ENCODE data around the gene TNNI2.
"Not testable (repeated sequence)": the region's sequence is repeated elsewhere in the genome, so short reads cannot be mapped to it uniquely, and the experiment has no call there.

TNNI2 gene

GRCh38 chr11:1862588-1863351 is 24.0 kb downstream of the TNNI2 start:
- DNase-seq (ENCODE audit: low spot score): no peak

DNA sequence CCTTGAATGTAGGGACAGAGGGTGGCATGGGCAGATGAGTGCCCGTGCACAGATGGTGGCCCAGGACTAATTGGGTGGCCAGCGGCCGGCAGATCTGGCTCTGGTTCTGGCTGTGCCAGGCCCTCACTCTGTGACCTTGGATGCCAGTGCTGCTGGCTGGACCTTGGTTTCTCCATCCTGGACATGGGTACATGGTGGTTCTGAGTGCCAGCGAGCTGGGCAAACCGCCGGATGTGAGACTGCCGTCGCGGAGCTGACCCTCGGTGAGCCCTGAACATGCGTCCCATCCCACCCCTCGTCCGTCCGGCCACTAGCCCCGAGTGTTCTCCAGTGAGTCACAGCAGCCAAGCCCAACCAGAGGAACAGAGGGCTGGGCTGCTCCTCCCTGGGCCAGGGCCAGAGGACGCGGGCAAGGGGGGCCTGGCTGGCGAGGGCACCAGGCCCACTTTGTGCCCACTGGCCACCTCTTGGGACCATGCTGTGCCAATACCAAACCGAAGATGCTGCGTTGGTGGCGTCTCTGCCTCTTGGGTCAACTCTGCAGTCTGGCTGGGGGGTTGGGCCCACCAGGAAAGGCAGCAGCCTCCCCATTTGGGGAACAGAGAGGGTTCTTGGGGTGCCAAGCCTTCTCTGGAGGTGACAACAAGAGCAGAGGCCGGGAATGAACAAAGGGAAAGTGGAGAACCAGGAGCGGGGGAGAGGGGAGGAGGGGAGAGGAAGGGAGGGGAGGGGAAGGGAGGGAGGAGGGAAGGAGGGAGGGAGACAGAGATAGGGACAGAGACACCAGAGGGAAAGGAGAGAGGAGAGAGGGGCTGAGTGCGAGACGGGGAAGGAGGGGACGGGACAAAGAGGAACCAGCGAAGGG is 24.8 kb downstream of the TNNI2 start:
- no peak for DNase-seq (ENCODE audit: low spot score)

GRCh38 chr11:1864231-1864630 is 25.4 kb downstream of the TNNI2 start:
- DNase-seq (ENCODE audit: low spot score): no peak

GRCh38 chr11:1864831-1865665 is 26.3 kb downstream of the TNNI2 start:
- DNase-seq (ENCODE audit: low spot score): no peak

- no peak for DNase-seq (ENCODE audit: low spot score)
These were observed 27.4 kb downstream of the TNNI2 start for GRCh38 chr11:1866226-1866625.

DNA sequence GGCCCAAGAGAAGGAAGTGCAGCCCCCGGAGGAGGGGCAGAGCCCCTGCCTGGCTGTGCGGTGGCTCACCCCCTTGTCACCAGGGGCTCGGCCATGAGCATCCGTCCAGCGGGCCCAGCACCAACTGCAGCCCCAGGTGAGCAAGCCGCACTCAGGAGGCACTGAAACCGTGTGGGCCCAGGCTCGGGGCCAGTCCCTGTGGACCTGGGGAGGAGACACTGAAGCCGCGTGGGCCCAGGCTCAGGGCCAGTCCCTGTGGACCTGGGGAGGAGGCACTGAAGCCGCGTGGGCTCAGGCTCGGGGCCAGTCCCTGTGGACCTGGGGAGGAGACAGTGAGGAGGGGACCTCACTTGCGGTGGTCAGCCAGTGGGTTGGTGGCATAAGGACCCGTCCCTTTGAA is 28.0 kb downstream of the TNNI2 start:
- DNase-seq (ENCODE audit: low spot score): no peak

- DNase-seq (ENCODE audit: low spot score): no peak
These were observed 28.6 kb downstream of the TNNI2 start for GRCh38 chr11:1867381-1867780.

GRCh38 chr11:1868056-1868635 is 29.4 kb downstream of the TNNI2 start:
- no peak for DNase-seq (ENCODE audit: low spot score)

DNA sequence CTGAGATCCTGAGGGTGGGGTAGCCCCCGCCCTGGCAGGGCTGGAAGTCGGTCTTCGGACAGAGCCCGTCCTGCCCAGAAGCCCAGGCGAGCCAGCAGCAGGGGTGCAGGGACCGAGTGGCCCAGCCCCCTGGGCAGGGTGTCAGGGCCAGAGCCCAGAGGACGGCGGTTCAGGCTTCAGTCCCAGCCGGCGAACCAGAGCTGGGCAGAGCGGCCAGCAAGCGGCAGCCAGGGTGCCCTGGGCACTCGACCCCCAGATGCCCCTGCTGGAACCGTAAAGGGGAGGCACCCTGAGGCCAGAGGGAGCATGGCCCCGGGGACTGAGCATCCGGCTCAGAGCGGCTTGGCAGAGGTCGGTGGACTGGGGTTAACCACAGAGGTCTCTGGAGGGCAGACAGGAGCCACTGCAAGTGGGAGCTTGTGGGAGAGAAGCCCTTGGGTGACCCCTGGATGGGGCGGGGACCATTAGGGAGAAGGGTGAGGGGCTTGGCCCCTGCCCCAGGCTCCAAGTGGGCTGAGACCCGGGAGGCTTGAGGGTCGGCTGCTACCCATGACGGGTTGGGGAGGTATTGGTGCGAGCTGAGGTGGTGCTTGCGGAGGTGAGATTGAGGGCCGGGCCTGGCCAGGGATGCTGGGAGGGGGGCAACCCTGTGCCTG is 30.0 kb downstream of the TNNI2 start:
- DNase-seq (ENCODE audit: low spot score): no peak

DNA sequence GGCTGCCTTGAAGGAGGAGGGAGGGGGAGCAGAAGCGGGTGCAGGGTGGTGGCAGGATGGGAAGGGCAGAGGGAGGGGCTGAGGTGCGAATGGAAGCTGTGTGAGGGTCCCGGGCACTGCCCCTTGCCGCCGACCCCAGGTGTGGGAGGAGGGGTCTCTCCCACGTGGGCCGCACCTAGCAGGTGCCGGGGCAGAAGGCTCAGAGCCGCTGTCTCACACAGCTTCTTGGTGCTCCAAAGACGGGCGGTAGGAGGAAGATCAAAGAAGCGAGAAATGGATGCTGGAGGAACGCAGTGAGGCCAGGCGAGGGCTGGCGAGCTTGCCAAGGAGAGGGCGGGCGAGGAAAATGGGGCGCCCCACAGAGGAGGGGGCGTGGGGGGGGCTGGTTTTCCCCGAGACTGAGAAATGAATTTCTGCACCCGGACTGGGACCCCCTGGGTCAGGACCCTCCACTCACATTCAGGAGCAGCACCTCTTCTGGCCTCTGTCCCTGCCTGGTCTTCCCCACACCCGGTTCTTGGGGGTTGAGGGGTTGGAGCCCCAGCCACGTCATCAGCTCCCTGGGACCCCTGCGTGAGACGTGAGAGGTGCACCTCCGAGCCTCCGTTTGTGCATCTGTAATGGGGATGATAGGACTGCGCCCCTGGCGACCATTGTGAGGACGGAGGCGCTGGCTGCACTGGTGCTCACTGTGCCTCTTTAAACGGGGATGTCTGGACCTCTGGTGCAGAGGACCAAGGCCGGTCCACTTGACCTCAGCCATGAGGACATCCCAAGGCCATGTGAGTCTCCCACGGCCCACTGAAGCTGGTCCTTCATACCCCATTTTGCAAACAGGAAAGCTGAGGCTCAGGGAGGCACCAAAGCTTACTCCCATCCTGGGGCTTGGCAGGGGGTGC is 30.9 kb downstream of the TNNI2 start:
- no peak for DNase-seq (ENCODE audit: low spot score)

DNA sequence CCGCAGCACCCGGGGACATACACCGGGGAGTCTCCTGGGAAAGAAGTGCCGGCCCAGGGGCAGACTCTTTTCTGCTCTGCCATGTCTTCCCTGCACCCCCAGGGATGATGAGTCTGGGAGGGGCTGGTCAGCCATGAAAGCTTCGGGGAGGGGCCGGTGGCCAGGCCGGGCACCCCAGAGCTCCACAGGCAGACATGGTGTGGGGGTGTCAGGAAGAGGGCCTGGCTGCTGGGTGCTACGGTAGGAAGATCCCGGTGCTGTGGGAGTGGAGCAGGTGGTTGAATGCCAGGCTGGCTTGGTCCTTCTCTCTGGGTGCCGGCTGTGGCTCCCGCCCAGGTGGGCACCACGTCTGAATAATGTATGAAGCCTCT is 31.5 kb downstream of the TNNI2 start:
- DNase-seq (ENCODE audit: low spot score): no peak

DNA sequence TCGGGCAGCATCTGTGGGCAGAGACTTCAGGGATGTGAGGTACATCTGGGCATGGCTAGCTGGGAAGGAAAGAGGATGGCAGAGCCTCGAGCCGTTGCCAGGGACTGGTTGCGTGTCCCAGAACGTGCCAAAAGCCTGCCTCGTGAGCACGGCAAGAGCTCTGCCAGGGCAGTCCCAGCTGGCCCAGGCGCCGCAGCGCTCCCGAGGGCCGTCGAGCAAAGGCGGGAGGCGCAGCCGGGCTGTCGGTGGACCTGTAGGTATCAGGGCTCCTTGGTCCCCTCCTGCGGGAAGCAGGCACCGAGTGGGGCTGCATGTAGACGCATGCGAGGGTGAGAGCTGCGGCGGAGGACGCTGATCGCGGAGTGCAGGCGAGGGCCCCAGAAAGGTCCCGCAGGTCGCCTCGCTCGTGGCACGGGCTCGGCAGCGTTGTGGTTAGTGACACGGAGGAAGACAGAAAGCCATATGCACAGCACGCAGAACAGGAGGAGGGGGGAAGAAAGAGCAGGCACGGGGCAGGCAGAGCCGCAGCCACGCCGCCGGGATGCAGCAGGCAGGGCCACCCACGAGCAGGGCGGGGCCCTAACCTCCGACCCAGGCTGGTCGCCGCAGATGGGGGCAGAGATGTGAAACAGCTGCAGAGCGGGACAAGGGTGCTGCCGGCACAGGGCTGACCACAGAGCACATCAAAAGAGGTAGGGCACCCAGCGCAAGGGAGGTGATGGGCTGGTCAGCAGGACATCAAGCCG is 32.1 kb downstream of the TNNI2 start:
- DNase-seq (ENCODE audit: low spot score): no peak

DNA sequence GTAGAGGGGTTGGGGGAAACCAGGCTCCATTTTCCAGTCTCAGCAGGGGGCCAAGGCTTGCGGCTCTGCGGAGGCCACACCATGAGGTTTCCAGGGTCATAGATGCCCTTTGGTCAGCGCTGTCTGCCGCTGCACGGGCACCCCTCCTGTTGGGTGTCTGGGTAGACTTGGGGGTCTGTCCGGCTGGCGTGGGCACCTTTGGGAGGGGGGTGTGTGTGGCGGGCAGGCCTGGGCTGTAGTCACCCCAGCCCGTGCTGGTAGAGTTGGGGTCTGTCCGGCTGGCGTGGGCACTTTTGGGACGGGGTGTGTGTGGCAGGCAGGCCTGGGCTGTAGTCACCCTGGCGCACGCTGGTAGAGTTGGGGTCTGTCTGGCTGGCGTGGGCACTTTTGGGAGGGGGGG is 32.8 kb downstream of the TNNI2 start:
- DNase-seq (ENCODE audit: low spot score): no peak

DNA sequence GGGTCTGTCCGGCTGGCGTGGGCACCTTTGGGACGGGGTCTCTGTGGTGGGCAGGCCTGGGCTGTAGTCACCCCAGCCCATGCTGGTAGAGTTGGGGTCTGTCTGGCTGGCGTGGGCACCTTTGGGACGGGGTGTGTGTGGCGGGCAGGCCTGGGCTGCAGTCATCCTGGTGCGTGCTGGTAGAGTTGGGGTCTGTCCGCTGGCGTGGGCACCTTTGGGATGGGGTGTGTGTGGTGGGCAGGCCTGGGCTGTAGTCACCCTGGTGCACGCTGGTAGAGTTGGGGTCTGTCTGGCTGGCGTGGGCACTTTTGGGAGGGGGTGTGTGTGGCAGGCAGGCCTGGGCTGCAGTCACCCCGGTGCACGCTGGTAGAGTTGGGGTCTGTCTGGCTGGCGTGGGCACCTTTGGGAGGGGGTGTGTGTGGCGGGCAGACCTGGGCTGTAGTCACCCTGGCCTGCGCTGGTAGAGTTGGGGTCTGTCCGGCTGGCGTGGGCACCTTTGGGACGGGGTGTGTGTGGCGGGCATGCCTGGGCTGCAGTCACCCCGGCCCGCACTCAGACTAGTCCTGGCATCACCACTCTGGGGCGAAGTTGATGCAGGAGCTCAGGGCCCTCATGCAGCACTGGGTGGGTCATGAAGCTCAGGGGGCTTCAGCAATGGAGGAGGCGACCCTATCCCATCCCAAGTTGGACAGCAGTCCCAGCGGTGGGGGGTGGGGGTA is 33.6 kb downstream of the TNNI2 start:
- no peak for DNase-seq (ENCODE audit: low spot score)

- no peak for DNase-seq (ENCODE audit: low spot score)
These were observed 34.4 kb downstream of the TNNI2 start for GRCh38 chr11:1873048-1873812.

GRCh38 chr11:1873813-1874150 is 35.0 kb downstream of the TNNI2 start:
- not testable (repeated sequence) for DNase-seq (ENCODE audit: low spot score)

- DNase-seq (ENCODE audit: low spot score): not testable (repeated sequence)
These were observed 35.8 kb downstream of the TNNI2 start for GRCh38 chr11:1874441-1875092.

Data from RKO (cell line).